Liver (tissue), 9 donors: Measurements from ENCODE around the gene DLL1. TPM values are rescaled to one million over a fixed set of nuclear protein-coding genes. Genes with fewer than 3 reads are reported as not detected.

Source experiments
- DNase-seq: peaks from one replicate; pipeline ENCODE4 v3.0.0-alpha.2; 2017; ENCODE audit warnings: low spot score
- H3K27ac ChIP-seq, 2 donors: one replicate each; pipeline ENCODE4 v1.7.0; 2013; ENCODE audit warnings: inconsistent platforms in 2 of 2, low read length in 2 of 2, control low read depth in 1 of 2, low read depth in 1 of 2, mild to moderate bottlenecking in 1 of 2
- H3K27me3 ChIP-seq, 4 donors: one replicate each; pipeline versions ENCODE4 v1.6.1 to v1.7.0; 2013; ENCODE audit warnings: low read length in 3 of 4, inconsistent platforms in 1 of 4, mild to moderate bottlenecking in 1 of 4, moderate library complexity in 1 of 4; ENCODE audit not compliant: control insufficient read depth in 4 of 4, insufficient read depth in 4 of 4
- H3K36me3 ChIP-seq, 4 donors: one replicate each; pipeline versions ENCODE4 v1.6.1 to v1.7.0; 2013; ENCODE audit warnings: low read length in 3 of 4, mild to moderate bottlenecking in 3 of 4, low read depth in 1 of 4, moderate library complexity in 1 of 4; ENCODE audit not compliant: control insufficient read depth in 4 of 4, insufficient read depth in 3 of 4
- H3K4me1 ChIP-seq, 4 donors: one replicate each; pipeline versions ENCODE4 v1.6.1 to v1.7.0; 2013; ENCODE audit warnings: low read length in 3 of 4, mild to moderate bottlenecking in 3 of 4, moderate library complexity in 1 of 4; ENCODE audit not compliant: control insufficient read depth in 4 of 4, insufficient read depth in 4 of 4
- H3K4me3 ChIP-seq, 3 donors: one replicate each; pipeline versions ENCODE4 v1.6.1 to v1.7.0; 2013; ENCODE audit warnings: low read length in 3 of 3, control low read depth in 1 of 3, low read depth in 1 of 3, mild to moderate bottlenecking in 1 of 3
- H3K9ac ChIP-seq, 2 donors: one replicate each; pipeline ENCODE4 v1.7.0; 2013; ENCODE audit warnings: low read length in 2 of 2, mild to moderate bottlenecking in 2 of 2, moderate library complexity in 2 of 2, control low read depth in 1 of 2, low read depth in 1 of 2
- H3K9me3 ChIP-seq, 4 donors: one replicate each; pipeline versions ENCODE4 v1.6.1 to v1.7.0; 2013; ENCODE audit warnings: low read length in 3 of 4; ENCODE audit not compliant: control insufficient read depth in 4 of 4
- ATF3 ChIP-seq: IDR thresholded peaks from 2 replicates; pipeline ENCODE4 v1.6.1; 2016; ENCODE audit warnings: antibody characterized with exemption
- CTCF ChIP-seq: fragments of 150-350 bp; IDR thresholded peaks from 2 replicates; pipeline ENCODE4 v1.5.1; 2017; ENCODE audit warnings: improper control_type of control experiment, low read depth, low read length; ENCODE audit not compliant: missing input control
- EGR1 ChIP-seq, 2 donors: IDR thresholded peaks; 2 replicates each; pipeline ENCODE4 v1.6.1; 2016 to 2018; ENCODE audit warnings: antibody characterized with exemption in 2 of 2, low read depth in 2 of 2
- FOXA1 ChIP-seq: IDR thresholded peaks from 2 replicates; pipeline ENCODE4 v1.6.1; 2016; ENCODE audit warnings: antibody characterized with exemption
- FOXA2 ChIP-seq: IDR thresholded peaks from 2 replicates; pipeline ENCODE4 v1.6.1; 2016; ENCODE audit warnings: antibody characterized with exemption
- GABPA ChIP-seq, 2 donors: IDR thresholded peaks in 1 of 2; conservative IDR thresholded peaks in 1 of 2; 2 replicates each; pipeline ENCODE4 v1.6.1; 2016; ENCODE audit warnings: antibody characterized with exemption in 2 of 2, mild to moderate bottlenecking in 1 of 2, moderate library complexity in 1 of 2
- HNF4A ChIP-seq, 2 donors: conservative IDR thresholded peaks; 2 replicates each; pipeline ENCODE4 v1.6.1; 2016; ENCODE audit warnings: antibody characterized with exemption in 2 of 2, mild to moderate bottlenecking in 2 of 2
- HNF4G ChIP-seq: IDR thresholded peaks from 2 replicates; pipeline ENCODE4 v1.6.1; 2016; ENCODE audit warnings: antibody characterized with exemption
- JUND ChIP-seq, 2 donors: IDR thresholded peaks; 2 replicates each; pipeline ENCODE4 v1.6.1; 2016; ENCODE audit warnings: antibody characterized with exemption in 2 of 2
- MAX ChIP-seq: IDR thresholded peaks from 2 replicates; pipeline ENCODE4 v1.6.1; 2016; ENCODE audit warnings: antibody characterized with exemption
- NR2F2 ChIP-seq: IDR thresholded peaks from 2 replicates; pipeline ENCODE4 v1.6.1; 2016; ENCODE audit warnings: antibody characterized with exemption
- RAD21 ChIP-seq, 2 donors: IDR thresholded peaks; 2 replicates each; pipeline ENCODE4 v1.6.1; 2016; ENCODE audit warnings: antibody characterized with exemption in 2 of 2, mild to moderate bottlenecking in 2 of 2
- RXRA ChIP-seq, 2 donors: IDR thresholded peaks; 2 replicates each; pipeline ENCODE4 v1.6.1; 2017 to 2018; ENCODE audit warnings: antibody characterized with exemption in 2 of 2, mild to moderate bottlenecking in 1 of 2
- SP1 ChIP-seq: IDR thresholded peaks from 2 replicates; pipeline ENCODE4 v1.6.1; 2018; ENCODE audit warnings: antibody characterized with exemption, mild to moderate bottlenecking
- YY1 ChIP-seq: IDR thresholded peaks from 2 replicates; pipeline ENCODE4 v1.6.1; 2016; ENCODE audit warnings: antibody characterized with exemption, mild to moderate bottlenecking
- ZBTB33 ChIP-seq: IDR thresholded peaks from 2 replicates; pipeline ENCODE4 v1.6.1; 2016; ENCODE audit warnings: antibody characterized with exemption
- WGBS: extraction: QIAGEN DNeasy Blood & Tissue Kit; methylation state at CpG from one replicate; pipeline ENCODE4 v1.1.7; 2013; 5-methylcytosine and 5-hydroxymethylcytosine counted together
- polyA plus RNA-seq, 2 donors: library from polyadenylated mRNA; stranded (reverse) in 1 of 2; unstranded in 1 of 2; fragments of 200-250 nt in 1 of 2; fragments of >200 nt in 1 of 2; fragmentation: Nextera tagmentation in 1 of 2; extraction: Ambion mirVana in 1 of 2; gene quantifications; one replicate each; pipeline versions ENCODE4 v1.2.1 to v1.2.3, GENCODE V29; 2013 to 2015
- total RNA-seq, 2 donors: library from RNA; depleted of rRNA; stranded (reverse); fragments of >200 nt; gene quantifications; one replicate each; pipeline ENCODE4 v1.2.3, GENCODE V29; 2014
- donor health status: healthy.
- donor health status: healthy.
- donor health status: healthy.
- donor health status: healthy.
- donor health status: healthy.

DLL1 gene
- total and polyA plus RNA-seq, 4 donors: 1.0 to 2.3 (median 1.7) TPM

- Histone ChIP-seq H3K9ac (no peak overlapping the region), H3K4me1 (no peaks in the 10 kb centered on the region), H3K27ac (no peak overlapping the region), H3K27me3 (no peaks in the 10 kb centered on the region), H3K36me3 (peaks cover 0 to 11% (median 5%) of the 10 kb centered on the region in 4 donors), H3K9me3 (no peaks in the 10 kb centered on the region), H3K4me3 (no peak overlapping the region)
- DNase-seq: no peak
- WGBS: 95% methylated on average over 4 of the region's 4 CpGs
- no peak for TF ChIP-seq SP1
Measured at GRCh38 chr6:170316071-170316470, 25.2 kb upstream of the DLL1 start.

- no peak for TF ChIP-seq CTCF
- no peak for TF ChIP-seq FOXA2
- no peak for TF ChIP-seq MAX
- no peak for TF ChIP-seq ATF3
- Histone ChIP-seq H3K4me1 (no peaks in the 10 kb centered on the region), H3K27ac (no peak overlapping the region), H3K36me3 (peaks cover 0 to 11% (median 5%) of the 10 kb centered on the region in 4 donors), H3K9ac (no peak overlapping the region), H3K27me3 (no peaks in the 10 kb centered on the region), H3K9me3 (no peaks in the 10 kb centered on the region), H3K4me3 (no peak overlapping the region)
- no peak for DNase-seq
- 92% methylated on average over 5 of the region's 5 CpGs for WGBS
Measured at GRCh38 chr6:170314983-170315382, 24.1 kb upstream of the DLL1 start.

GRCh38 chr6:170313716-170314295 lies 22.9 kb upstream of the DLL1 start:
- TF ChIP-seq FOXA2: no peak
- TF ChIP-seq FOXA1: no peak
- TF ChIP-seq RAD21 (IDR thresholded peaks at IDR 0.05): no peak
- TF ChIP-seq NR2F2: no peak
- TF ChIP-seq CTCF: no peak
- TF ChIP-seq GABPA (IDR thresholded peaks at IDR 0.05 in 1 of 2, conservative IDR thresholded peaks at IDR 0.05 in 1 of 2): no peak
- no peak for TF ChIP-seq ATF3
- TF ChIP-seq MAX: no peak
- no peak for TF ChIP-seq JUND (IDR thresholded peaks at IDR 0.05)
- no peak for TF ChIP-seq HNF4A (conservative IDR thresholded peaks at IDR 0.05)
- no peak for TF ChIP-seq HNF4G
- no peak for TF ChIP-seq EGR1 (IDR thresholded peaks at IDR 0.05; ENCODE audit: low read depth in 2 of 2)
- TF ChIP-seq SP1: no peak
- TF ChIP-seq YY1: no peak
- no peak for TF ChIP-seq ZBTB33
- no peak for TF ChIP-seq RXRA (IDR thresholded peaks at IDR 0.05)
- H3K36me3 ChIP-seq: peaks cover 0 to 11% (median 5%) of the 10 kb centered on the region in 4 donors
- H3K4me3 ChIP-seq: no peak overlapping the region
- DNase-seq: no peak
- H3K4me1 ChIP-seq: peaks cover 0 to under 1% (median 0%) of the 10 kb centered on the region in 4 donors
- no peak overlapping the region for H3K9ac ChIP-seq
- no peaks in the 10 kb centered on the region for H3K27me3 ChIP-seq
- no peaks in the 10 kb centered on the region for H3K9me3 ChIP-seq
- 95% methylated on average over 6 of the region's 6 CpGs for WGBS
- no peak overlapping the region for H3K27ac ChIP-seq
